ENCODE results near the gene RXRA.

- TF ChIP-seq CTCF (IDR thresholded peaks at IDR 0.05) (no peak), POLR2A (IDR thresholded peaks at IDR 0.05) (no peak)
Measured at GRCh38 chr9:134451700-134452458, 125.6 kb downstream of the RXRA start.
